Activated CD4-positive, alpha-beta T cell treated with anti-CD3 and anti-CD28 coated beads, Interleukin-10, Interleukin-2, amounts not matched to agents 100 ng/mL and 50 ng/mL, durations not matched to agents 16 hours and 8 hours (primary cell): ENCODE measurements around the gene RUVBL1.
A peak's percentile ranks its signal among the peaks of the same experiment; 100 is the strongest.

ENCODE experiments used
- DNase-seq: peaks from one replicate; pipeline ENCODE4 v3.0.0-alpha.2; 2020

RUVBL1 gene

GRCh38 chr3:128131897-128132646 lies 8.5 kb upstream of the RUVBL1 start:
- DNase-seq, result no peak

GRCh38 chr3:128128251-128128650 lies 4.6 kb upstream of the RUVBL1 start:
- DNase-seq, result no peak

GRCh38 chr3:128127236-128127635 lies 3.6 kb upstream of the RUVBL1 start:
- DNase-seq, result no peak

- DNase-seq, result no peak
Measured at GRCh38 chr3:128123156-128123537, 465 bp downstream of the RUVBL1 start.

GRCh38 chr3:128122013-128122412 lies 1.6 kb downstream of the RUVBL1 start:
- DNase-seq, result no peak

- no peak for DNase-seq
Measured at GRCh38 chr3:128113817-128114794, 9.5 kb downstream of the RUVBL1 start.

GRCh38 chr3:128112357-128112968 lies 11.1 kb downstream of the RUVBL1 start:
- peak; percentile 86 for DNase-seq

- DNase-seq, result no peak
Measured at GRCh38 chr3:128111147-128111546, 12.5 kb downstream of the RUVBL1 start.

- DNase-seq, result no peak
Measured at GRCh38 chr3:128107834-128108233, 15.8 kb downstream of the RUVBL1 start.

- DNase-seq, result no peak
Measured at GRCh38 chr3:128103136-128103676, 20.4 kb downstream of the RUVBL1 start.

GRCh38 chr3:128100638-128101037 lies 23.0 kb downstream of the RUVBL1 start:
- no peak for DNase-seq

GRCh38 chr3:128100161-128100560 lies 23.5 kb downstream of the RUVBL1 start:
- DNase-seq, result no peak

- DNase-seq, result no peak
Measured at GRCh38 chr3:128098234-128098633, 25.4 kb downstream of the RUVBL1 start.

GRCh38 chr3:128095222-128095703 lies 28.3 kb downstream of the RUVBL1 start:
- peak; percentile 80 for DNase-seq

- DNase-seq, result no peak
Measured at GRCh38 chr3:128094295-128095151, 29.1 kb downstream of the RUVBL1 start.

- DNase-seq, result no peak
Measured at GRCh38 chr3:128091586-128091985, 32.0 kb downstream of the RUVBL1 start.

- no peak for DNase-seq
Measured at GRCh38 chr3:128089135-128089534, 34.5 kb downstream of the RUVBL1 start.

- DNase-seq, result no peak
Measured at GRCh38 chr3:128084675-128085021, 39.0 kb downstream of the RUVBL1 start.

GRCh38 chr3:128083980-128084674 lies 39.5 kb downstream of the RUVBL1 start:
- DNase-seq, result no peak

GRCh38 chr3:128083396-128083795 lies 40.2 kb downstream of the RUVBL1 start:
- no peak for DNase-seq

- DNase-seq, result no peak
Measured at GRCh38 chr3:128082546-128082945, 41.1 kb downstream of the RUVBL1 start.
